Measurements from ENCODE around the gene KIF3A. TPM values are rescaled to one million over a fixed set of nuclear protein-coding genes. Genes with fewer than 3 reads are reported as not detected.

KIF3A gene
- total and polyA plus RNA-seq, 2 of the 8 experiments (the other 6 are each of a cell fraction or from before 2014, with no cell fraction given) = 3.1 to 13.1 TPM

GRCh38 chr5:132662004-132662401, 75.3 kb downstream of the KIF3A start:
- no peaks in the 10 kb centered on the region for H3K36me3 ChIP-seq (ENCODE audit: control insufficient read depth in 2 of 4, insufficient read depth in 4 of 4, low read length in 3 of 4)
- H2BK20ac ChIP-seq (ENCODE audit: low read length) = no peak overlapping the region
- no peak for FAIRE-seq
- H4K8ac ChIP-seq (ENCODE audit: extremely low read depth, insufficient read depth, low read length) = no peak overlapping the region
- H3K9me3 ChIP-seq (ENCODE audit: insufficient read depth in 2 of 2, low read depth in 1 of 2, low read length in 1 of 2) = no peaks in the 10 kb centered on the region
- H2BK5ac ChIP-seq (ENCODE audit: low read depth, low read length) = no peak overlapping the region
- POLR2A ChIA-PET (ENCODE audit: partially characterized antibody) = interaction anchor here (1.1 kb wide), 1 partner anchor 14 kb away, joined by 3 read pairs; no protein-coding TSS in a partner anchor
- DNase-seq (ENCODE audit: low read depth in 1 of 2, low spot score in 2 of 2) = no peak
- no peak overlapping the region for H3K23ac ChIP-seq (ENCODE audit: insufficient read length)
- H3K79me2 ChIP-seq (ENCODE audit: control insufficient read depth in 1 of 2, insufficient read depth in 2 of 2, low read length in 2 of 2) = no peaks in the 10 kb centered on the region
- H3K4ac ChIP-seq (replicated peaks; ENCODE audit: insufficient read length, low read depth, low read length) = no peak overlapping the region
- no peak overlapping the region for H2AFZ ChIP-seq (ENCODE audit: low read length)
- H3K27ac ChIP-seq (ENCODE audit: low read depth, low read length) = no peak overlapping the region
- H4K5ac ChIP-seq (ENCODE audit: insufficient read length, low read depth, low read length) = no peak overlapping the region
- H3K4me2 ChIP-seq (ENCODE audit: insufficient read depth in 1 of 2, low read depth in 2 of 2, low read length in 2 of 2) = no peak overlapping the region
- CTCF ChIA-PET (ENCODE audit: partially characterized antibody) = interaction anchor here (0.7 to 1.4 kb wide), 4 partner anchors 8 to 158 kb away, joined by 3 to 5 read pairs (median 4); no protein-coding TSS in a partner anchor
- no peaks in the 10 kb centered on the region for H3K79me1 ChIP-seq (ENCODE audit: low read depth, low read length)
- peaks cover 0 to 3% (median 0%) of the 10 kb centered on the region in 4 experiments; a peak in 1 of 7 replicates for H3K4me1 ChIP-seq (replicated peaks in 1 of 4; ENCODE audit: control insufficient read depth in 3 of 4, insufficient read depth in 4 of 4, low read length in 3 of 4)
- H2BK120ac ChIP-seq (replicated peaks; ENCODE audit: low read depth, low read length) = no peak overlapping the region
- no peak overlapping the region for H2AK5ac ChIP-seq (ENCODE audit: low read depth, low read length)
- H3K56ac ChIP-seq (replicated peaks; ENCODE audit: insufficient read length, low read depth, low read length) = no peak overlapping the region
- no peaks in the 10 kb centered on the region for H4K20me1 ChIP-seq (replicated peaks in 1 of 2; ENCODE audit: control insufficient read depth in 1 of 2, insufficient read depth in 2 of 2, low read length in 2 of 2)
- no peak overlapping the region for H4K91ac ChIP-seq (replicated peaks; ENCODE audit: insufficient read length, low read length)
- no peak overlapping the region for H2BK12ac ChIP-seq (ENCODE audit: low read depth, low read length)
- no peak overlapping the region for H3K14ac ChIP-seq (ENCODE audit: insufficient read length)
- TF ChIP-seq ZNF274 (IDR thresholded peaks at IDR 0.05; ENCODE audit: borderline replicate concordance, extremely low read depth, low read length) (no peak), HDAC6 (IDR thresholded peaks at IDR 0.05; ENCODE audit: low read depth, low read length) (no peak)
- TF ChIP-seq, protein P1, sequence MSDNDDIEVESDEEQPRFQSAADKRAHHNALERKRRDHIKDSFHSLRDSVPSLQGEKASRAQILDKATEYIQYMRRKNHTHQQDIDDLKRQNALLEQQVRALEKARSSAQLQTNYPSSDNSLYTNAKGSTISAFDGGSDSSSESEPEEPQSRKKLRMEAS (IDR thresholded peaks at IDR 0.05) = no peak
- no peak overlapping the region for H3K9ac ChIP-seq (replicated peaks in 1 of 4; ENCODE audit: extremely low read depth in 1 of 4, low read depth in 3 of 4, low read length in 3 of 4)
- H3K4me3 ChIP-seq (ENCODE audit: extremely low read depth in 1 of 4, insufficient read depth in 2 of 4, low read depth in 3 of 4, low read length in 4 of 4) = no peak overlapping the region
- no peaks in the 10 kb centered on the region for H3K23me2 ChIP-seq (ENCODE audit: low read depth, low read length)
- 91% methylated on average over 9 of the region's 9 CpGs; no CpG with 5 or more reads in 1 of the 2 experiments for WGBS, 2 experiments (ENCODE audit: extremely low coverage in 1 of 2, insufficient coverage in 1 of 2, insufficient read length in 1 of 2, insufficient replicate concordance in 2 of 2, low coverage in 1 of 2, low lambda C conversion rate in 2 of 2, missing lambda C conversion rate in 1 of 2)
- no peak overlapping the region for H3K18ac ChIP-seq (ENCODE audit: extremely low read depth, low read length)
- peaks cover 3 to 9% (median 8%) of the 10 kb centered on the region in 4 experiments; a peak in 6 of 7 replicates for H3K27me3 ChIP-seq (replicated peaks in 1 of 4; ENCODE audit: control insufficient read depth in 3 of 4, extremely low read depth in 1 of 4, insufficient read depth in 3 of 4, low read length in 3 of 4)
- H2BK15ac ChIP-seq (ENCODE audit: low read length) = no peak overlapping the region
